ENCODE measurements around the gene ASH1L. TPM values are rescaled to one million over a fixed set of nuclear protein-coding genes. Genes with fewer than 3 reads are reported as not detected.
"Not testable (repeated sequence)": the region's sequence is repeated elsewhere in the genome, so short reads cannot be mapped to it uniquely, and the experiment has no call there.

ASH1L gene
- total RNA-seq, 1 donor from 2014 or later, result 45.2 TPM

- intact Hi-C loops (cut with micrococcal nuclease), result no loop called here
These were observed 244.5 kb downstream of the ASH1L start for GRCh38 chr1:155318082-155318481.

GRCh38 chr1:155316922-155317321, 245.7 kb downstream of the ASH1L start:
- intact Hi-C loops (cut with micrococcal nuclease), result no loop called here

- intact Hi-C loops (cut with micrococcal nuclease), result no loop called here
These were observed 249.3 kb downstream of the ASH1L start for GRCh38 chr1:155313261-155313660.

GRCh38 chr1:155309423-155310021, 253.1 kb downstream of the ASH1L start:
- intact Hi-C loops (cut with micrococcal nuclease), result no loop called here

- intact Hi-C loops (cut with micrococcal nuclease), result loop anchor here (1.0 kb wide), 3 partner anchors 15 to 58 kb away; partner anchors contain the start of gene HCN3
These were observed 253.8 kb downstream of the ASH1L start, which contains the start of gene FDPS for GRCh38 chr1:155308493-155309422. FDPS (plus strand) TSS chr1:155308866; CDS start chr1:155309790, 924 bp downstream.

GRCh38 chr1:155307247-155307740, 255.3 kb downstream of the ASH1L start:
- intact Hi-C loops (cut with micrococcal nuclease), result no loop called here

GRCh38 chr1:155305881-155306391, 256.7 kb downstream of the ASH1L start:
- intact Hi-C loops (cut with micrococcal nuclease), result no loop called here

GRCh38 chr1:155304558-155305063, 258.0 kb downstream of the ASH1L start:
- intact Hi-C loops (cut with micrococcal nuclease), result no loop called here

GRCh38 chr1:155301342-155301841, 261.2 kb downstream of the ASH1L start, which contains the start of gene PKLR:
PKLR (minus strand) TSS chr1:155301438; CDS start chr1:155301395, 43 bp downstream.
- intact Hi-C loops (cut with micrococcal nuclease), result no loop called here

GRCh38 chr1:155300553-155301329, 261.9 kb downstream of the ASH1L start:
- intact Hi-C loops (cut with micrococcal nuclease), result no loop called here

GRCh38 chr1:155300024-155300423, 262.6 kb downstream of the ASH1L start:
- intact Hi-C loops (cut with micrococcal nuclease), result no loop called here

GRCh38 chr1:155297384-155297783, 265.2 kb downstream of the ASH1L start:
- intact Hi-C loops (cut with micrococcal nuclease), result no loop called here

GRCh38 chr1:155296661-155297060, 265.9 kb downstream of the ASH1L start:
- intact Hi-C loops (cut with micrococcal nuclease), result no loop called here

- intact Hi-C loops (cut with micrococcal nuclease), result no loop called here
These were observed 266.7 kb downstream of the ASH1L start for GRCh38 chr1:155295942-155296267.

GRCh38 chr1:155295183-155295941, 267.2 kb downstream of the ASH1L start:
- intact Hi-C loops (cut with micrococcal nuclease), result no loop called here

- intact Hi-C loops (cut with micrococcal nuclease), result no loop called here
These were observed 268.0 kb downstream of the ASH1L start for GRCh38 chr1:155294520-155295182.

- intact Hi-C loops (cut with micrococcal nuclease), result no loop called here
These were observed 269.4 kb downstream of the ASH1L start for GRCh38 chr1:155293086-155293749.

GRCh38 chr1:155291006-155291405, 271.6 kb downstream of the ASH1L start:
- intact Hi-C loops (cut with micrococcal nuclease), result not testable (repeated sequence)

- intact Hi-C loops (cut with micrococcal nuclease), result no loop called here
These were observed 274.5 kb downstream of the ASH1L start for GRCh38 chr1:155287987-155288543.

Data from T-helper 2 cell treated with Interferon-gamma antibody and Interleukin-4, amounts not matched to agents 100 ng/mL and 5 ng/mL, for 36 hours (primary cell).